K562 (cell line): ENCODE measurements around the gene TMEM229B. TPM values are rescaled to one million over a fixed set of nuclear protein-coding genes. Genes with fewer than 3 reads are reported as not detected.

Experiments used
- ATAC-seq: fragments of 200-7000 bp; cut with Tn5 transposase; 3 replicates; pipeline ENCODE4 v1.9.1; 2020; ENCODE audit warnings: moderate library complexity
- BruUV-seq: library from RNA; stranded (reverse); fragments of 400-500 nt; replicated peaks from 2 replicates; lab custom pipeline; 2021; lab: Mats Ljungman, UMichigan
- CTCF ChIA-PET: fragments of 300-600 bp; formaldehyde crosslinking; extraction: SDS; loops from one replicate; lab custom pipeline; 2021; ENCODE audit warnings: low intra/inter-chr PET ratio; lab: Yijun Ruan, JAX
- POLR2A ChIA-PET: fragments of 300-600, 350-650 bp; sonication (Branson Sonifier 250); formaldehyde crosslinking; extraction: SDS; loops from one replicate; lab custom pipeline; 2021; ENCODE audit warnings: antibody characterized with exemption, inconsistent platforms; lab: Yijun Ruan, JAX
- DNase-seq, 4 experiments: peaks; one replicate each; pipeline versions ENCODE4 v3.0.0 to v3.0.0-alpha.2; 2011 to 2018; ENCODE audit warnings: low spot score in 3 of 4, mixed read lengths in 3 of 4; ENCODE audit errors: extremely low read depth in 1 of 4
- FAIRE-seq: peaks from 2 replicates; lab custom pipeline; 2011; peaks lifted over from hg19 to GRCh38; lab: Jason Lieb, UNC
- H2AFZ ChIP-seq: 2 replicates; pipeline ENCODE4 v1.6.0; 2011; ENCODE audit warnings: low read depth, low read length, control low read depth, inconsistent platforms
- H3K27ac ChIP-seq: fragments of 200-600 bp; 3 replicates; pipeline ENCODE4 v1.8.0; 2011; ENCODE audit warnings: low read depth, mild to moderate bottlenecking, control low read depth, inconsistent platforms, low read length, moderate library complexity, mixed read lengths; ENCODE audit errors: extremely low read depth
- H3K27me3 ChIP-seq, 2 experiments: fragments of 300-600 bp in 1 of 2; 2 replicates in 1 of 2; 3 replicates in 1 of 2; pipeline versions ENCODE4 v1.6.0 to v1.8.0; 2011; ENCODE audit warnings: inconsistent platforms in 2 of 2, low read length in 2 of 2, mild to moderate bottlenecking in 1 of 2, mixed read lengths in 1 of 2, moderate library complexity in 1 of 2; ENCODE audit not compliant: control insufficient read depth in 2 of 2, insufficient read depth in 2 of 2
- H3K36me3 ChIP-seq: fragments of 300-600 bp; 3 replicates; pipeline ENCODE4 v1.8.0; 2011; ENCODE audit warnings: mild to moderate bottlenecking, low read length, inconsistent platforms; ENCODE audit not compliant: control insufficient read depth, insufficient read depth
- H3K4me1 ChIP-seq, 2 experiments: fragments of 200-600 bp in 1 of 2; replicated peaks in 1 of 2; 2 replicates in 1 of 2; 3 replicates in 1 of 2; pipeline versions ENCODE4 v1.5.1 to v1.8.0; 2011; ENCODE audit warnings: inconsistent platforms in 2 of 2, low read length in 2 of 2, mild to moderate bottlenecking in 1 of 2, mixed read lengths in 1 of 2, moderate library complexity in 1 of 2; ENCODE audit not compliant: control insufficient read depth in 2 of 2, insufficient read depth in 2 of 2
- H3K4me2 ChIP-seq: 2 replicates; pipeline ENCODE4 v1.6.1; 2011; ENCODE audit warnings: low read length, control low read depth, inconsistent platforms, mixed read lengths; ENCODE audit not compliant: insufficient read depth
- H3K4me3 ChIP-seq: fragments of 200-600 bp; sonication (generic), shearing (Covaris generic); 2 replicates; pipeline ENCODE4 v1.5.1; 2016; ENCODE audit warnings: control low read depth, inconsistent platforms
- H3K79me2 ChIP-seq: fragments of 200-600 bp; 3 replicates; pipeline ENCODE4 v1.8.0; 2011; ENCODE audit warnings: low read length, inconsistent platforms; ENCODE audit not compliant: control insufficient read depth, insufficient read depth
- H3K9ac ChIP-seq, 2 experiments: 2 replicates each; pipeline versions ENCODE4 v1.6.0 to v1.6.1; 2011; ENCODE audit warnings: low read depth in 2 of 2, low read length in 2 of 2, control low read depth in 1 of 2, inconsistent platforms in 1 of 2, mild to moderate bottlenecking in 1 of 2, mixed read lengths in 1 of 2; ENCODE audit not compliant: insufficient read depth in 1 of 2
- H3K9me1 ChIP-seq: one replicate; pipeline ENCODE4 v1.6.0; 2011; ENCODE audit warnings: inconsistent platforms, mild to moderate bottlenecking, low read length, moderate library complexity; ENCODE audit not compliant: control insufficient read depth, insufficient read depth
- H3K9me3 ChIP-seq: replicated peaks from 2 replicates; pipeline ENCODE4 v1.5.1; 2011; ENCODE audit warnings: low read depth, low read length, inconsistent platforms; ENCODE audit not compliant: control insufficient read depth, insufficient read depth
- H4K20me1 ChIP-seq: replicated peaks from 2 replicates; pipeline ENCODE4 v1.6.1; 2011; ENCODE audit warnings: low read length, inconsistent platforms, mixed read lengths; ENCODE audit not compliant: control insufficient read depth, insufficient read depth
- CBX1 ChIP-seq: sonication (generic); IDR thresholded peaks from 2 replicates; pipeline ENCODE4 v1.6.1; 2016; ENCODE audit warnings: antibody characterized with exemption, low read depth, mild to moderate bottlenecking
- REST ChIP-seq, 2 experiments: fragments of 450-650 bp; formaldehyde crosslinking in 1 of 2; IDR thresholded peaks; 2 replicates each; pipeline versions ENCODE4 v1.4.0 to v1.6.1; 2014 to 2020; ENCODE audit warnings: mild to moderate bottlenecking in 2 of 2, borderline replicate concordance in 1 of 2, low read depth in 1 of 2
- WGBS: fragments of 100-300 bp; shearing (Covaris generic); methylation state at CpG from one replicate; pipeline ENCODE4 v1.1.6; 2016; ENCODE audit warnings: low coverage, mixed read lengths; ENCODE audit not compliant: insufficient coverage; ENCODE audit errors: missing lambda C conversion rate; 5-methylcytosine and 5-hydroxymethylcytosine counted together
- in situ Hi-C: fragments of 300-500 bp; cut with MboI; formaldehyde crosslinking; loops from 4 replicates; pipeline ENCODE4 v1.15.0; 2018; ENCODE audit warnings: inconsistent platforms, mixed read lengths
- intact Hi-C: fragments of 100-400 bp; cut with micrococcal nuclease; formaldehyde crosslinking; loops from 2 replicates; pipeline ENCODE4 v1.14.2; 2022
- polyA plus RNA-seq, 8 experiments: library from polyadenylated mRNA; depleted of rRNA in 4 of 8; stranded (reverse) in 5 of 8; unstranded in 3 of 8; fragments of >200 nt; fragmentation: Nextera tagmentation in 2 of 8; fragmentation: Illumina TruSeq in 1 of 8; extraction: Ambion mirVana in 2 of 8; extraction: Trizol in 1 of 8; gene quantifications; 2 replicates each; pipeline versions ENCODE4 v1.2.1 to v1.2.3, GENCODE V29; 2011 to 2014; ENCODE audit warnings: inconsistent platforms in 1 of 8, missing spikeins in 1 of 8
- total RNA-seq, 7 experiments: library from RNA; depleted of rRNA in 6 of 7; stranded (reverse); fragments of >200 nt in 6 of 7; fragmentation: Illumina TruSeq in 2 of 7; extraction: Trizol in 2 of 7; gene quantifications; 2 replicates each; pipeline versions ENCODE4 v1.2.1 to v1.2.3, GENCODE V29; 2011 to 2021; ENCODE audit warnings: low replicate concordance in 1 of 7

Gene TMEM229B
- total and polyA plus RNA-seq, 9 of the 15 experiments (the other 6 are each of a cell fraction or from before 2014, with no cell fraction given): not detected

GRCh38 chr14:67491741-67492507 lies 3.4 kb upstream of the TMEM229B start:
- no peaks in the 10 kb centered on the region for H3K9me1 ChIP-seq
- H3K27me3 ChIP-seq: peaks cover 4% of the 10 kb centered on the region in 2 experiments; a peak in 3 of 5 replicates
- DNase-seq (no peak), ATAC-seq (no peak), FAIRE-seq (no peak)
- H3K9ac ChIP-seq: no peak overlapping the region
- in situ Hi-C loops: no loop called here
- H3K79me2 ChIP-seq: no peaks in the 10 kb centered on the region
- no TSS peak for BruUV-seq
- no peaks in the 10 kb centered on the region for H3K36me3 ChIP-seq
- no peaks in the 10 kb centered on the region for H4K20me1 ChIP-seq
- POLR2A ChIA-PET: interaction anchor here (1.0 kb wide), 1 partner anchor 11 kb away, joined by 3 read pairs; no protein-coding TSS in a partner anchor
- no peak overlapping the region for H3K27ac ChIP-seq
- peaks cover 5% of the 10 kb centered on the region; the same call in 1 of the 2 replicates for H3K9me3 ChIP-seq
- H2AFZ ChIP-seq: no peak overlapping the region
- TF ChIP-seq REST (IDR thresholded peaks at IDR 0.05; ENCODE audit: borderline replicate concordance) (peak; percentile 19; the same call in 1 of the 2 replicates), REST (CRISPR knock-in tag; IDR thresholded peaks at IDR 0.05; ENCODE audit: low read depth) (no peak), CBX1 (no peak)
- no peak overlapping the region for H3K4me2 ChIP-seq
- CTCF ChIA-PET: no interaction called here
- intact Hi-C loops: no loop called here
- WGBS: 4% methylated on average over 6 of the region's 9 CpGs
- no peaks in the 10 kb centered on the region; a peak in 1 of 5 replicates for H3K4me1 ChIP-seq
- no peak overlapping the region for H3K4me3 ChIP-seq
